H1 (cell line): ENCODE measurements around the gene BRIP1. TPM values are rescaled to one million over a fixed set of nuclear protein-coding genes. Genes with fewer than 3 reads are reported as not detected.

Experiments used
- CTCF ChIA-PET: fragments of 300-600 bp; sonication (Branson Sonifier 250); formaldehyde crosslinking; loops from one replicate; lab custom pipeline; 2021; ENCODE audit not compliant: partially characterized antibody; lab: Charles Lee
- POLR2A ChIA-PET: fragments of 300-600 bp; sonication (Branson Sonifier 250); formaldehyde crosslinking; loops from one replicate; lab custom pipeline; 2021; ENCODE audit warnings: inconsistent platforms; ENCODE audit not compliant: partially characterized antibody; lab: Charles Lee
- DNase-seq, 2 experiments: peaks; one replicate each; pipeline versions ENCODE4 v3.0.0 to v3.0.0-alpha.2; 2010 to 2022; ENCODE audit warnings: low spot score in 2 of 2, low read depth in 1 of 2, mixed read lengths in 1 of 2
- FAIRE-seq: peaks from 2 replicates; lab custom pipeline; 2011; peaks lifted over from hg19 to GRCh38; lab: Jason Lieb, UNC
- H2AFZ ChIP-seq: 2 replicates; pipeline ENCODE4 v1.8.1; 2012; ENCODE audit warnings: low read length, inconsistent platforms
- H2AK5ac ChIP-seq: 2 replicates; pipeline ENCODE4 v1.6.1; 2013; ENCODE audit warnings: low read depth, low read length
- H2BK120ac ChIP-seq: replicated peaks from 2 replicates; pipeline ENCODE3; 2013; ENCODE audit warnings: low read depth, low read length, inconsistent platforms
- H2BK12ac ChIP-seq: 2 replicates; pipeline ENCODE4 v1.6.1; 2013; ENCODE audit warnings: low read depth, low read length
- H2BK15ac ChIP-seq: 2 replicates; pipeline ENCODE4 v1.6.1; 2013; ENCODE audit warnings: low read length
- H2BK20ac ChIP-seq: 2 replicates; pipeline ENCODE4 v1.6.1; 2013; ENCODE audit warnings: low read length
- H2BK5ac ChIP-seq: 2 replicates; pipeline ENCODE4 v1.6.1; 2013; ENCODE audit warnings: low read depth, low read length
- H3K14ac ChIP-seq: 2 replicates; pipeline ENCODE4 v1.6.1; 2013; ENCODE audit warnings: inconsistent platforms; ENCODE audit not compliant: insufficient read length
- H3K18ac ChIP-seq: 2 replicates; pipeline ENCODE4 v1.6.1; 2013; ENCODE audit warnings: low read length; ENCODE audit errors: extremely low read depth
- H3K23ac ChIP-seq: 2 replicates; pipeline ENCODE4 v1.6.1; 2013; ENCODE audit warnings: inconsistent platforms; ENCODE audit not compliant: insufficient read length
- H3K23me2 ChIP-seq: 2 replicates; pipeline ENCODE4 v1.6.1; 2013; ENCODE audit warnings: low read depth, low read length
- H3K27ac ChIP-seq: 2 replicates; pipeline ENCODE4 v1.6.1; 2011; ENCODE audit warnings: low read depth, low read length, inconsistent platforms
- H3K27me3 ChIP-seq, 4 experiments: replicated peaks in 1 of 4; 1 replicate in 1 of 4; 2 replicates in 3 of 4; pipeline versions ENCODE4 v1.6.1 to v1.8.1; 2011 to 2013; ENCODE audit warnings: low read length in 3 of 4, mild to moderate bottlenecking in 3 of 4, inconsistent platforms in 2 of 4, mixed read lengths in 2 of 4, moderate library complexity in 1 of 4; ENCODE audit not compliant: control insufficient read depth in 3 of 4, insufficient read depth in 3 of 4; ENCODE audit errors: extremely low read depth in 1 of 4
- H3K36me3 ChIP-seq, 4 experiments: 2 replicates each; pipeline versions ENCODE4 v1.6.1 to v1.8.1; 2011 to 2013; ENCODE audit warnings: mild to moderate bottlenecking in 4 of 4, low read length in 3 of 4, moderate library complexity in 2 of 4, control low read depth in 1 of 4, inconsistent platforms in 1 of 4; ENCODE audit not compliant: insufficient read depth in 4 of 4, control insufficient read depth in 2 of 4
- H3K4ac ChIP-seq: replicated peaks from 2 replicates; pipeline ENCODE3; 2013; ENCODE audit warnings: low read length, low read depth, mixed read lengths, inconsistent platforms; ENCODE audit not compliant: insufficient read length
- H3K4me1 ChIP-seq, 4 experiments: replicated peaks in 1 of 4; 1 replicate in 1 of 4; 2 replicates in 3 of 4; pipeline versions ENCODE4 v1.6.1 to v1.8.1; 2011 to 2013; ENCODE audit warnings: low read length in 3 of 4, inconsistent platforms in 2 of 4, mixed read lengths in 1 of 4; ENCODE audit not compliant: insufficient read depth in 4 of 4, control insufficient read depth in 3 of 4
- H3K4me2 ChIP-seq, 2 experiments: 2 replicates each; pipeline versions ENCODE4 v1.6.1 to v1.8.1; 2011 to 2013; ENCODE audit warnings: low read depth in 2 of 2, low read length in 2 of 2, control low read depth in 1 of 2, inconsistent platforms in 1 of 2, mild to moderate bottlenecking in 1 of 2; ENCODE audit not compliant: insufficient read depth in 1 of 2
- H3K4me3 ChIP-seq, 4 experiments: fragments of 200-600, 300-600 bp in 1 of 4; sonication (generic), shearing (Covaris generic), sonication (Bioruptor Twin) in 1 of 4; 2 replicates each; pipeline versions ENCODE4 v1.5.1 to v1.8.1; 2011 to 2016; ENCODE audit warnings: low read length in 4 of 4, low read depth in 3 of 4, control low read depth in 2 of 4, inconsistent platforms in 2 of 4, mild to moderate bottlenecking in 2 of 4, mixed read lengths in 1 of 4, moderate library complexity in 1 of 4; ENCODE audit not compliant: insufficient read depth in 2 of 4; ENCODE audit errors: extremely low read depth in 1 of 4
- H3K56ac ChIP-seq: replicated peaks from 2 replicates; pipeline ENCODE3; 2013; ENCODE audit warnings: low read depth, mild to moderate bottlenecking, mixed read lengths, low read length, inconsistent platforms; ENCODE audit not compliant: insufficient read length
- H3K79me1 ChIP-seq: 2 replicates; pipeline ENCODE4 v1.6.1; 2013; ENCODE audit warnings: low read depth, low read length, control low read depth
- H3K79me2 ChIP-seq, 2 experiments: 2 replicates each; pipeline versions ENCODE4 v1.6.1 to v1.8.1; 2012 to 2013; ENCODE audit warnings: low read length in 2 of 2, mild to moderate bottlenecking in 2 of 2, inconsistent platforms in 1 of 2; ENCODE audit not compliant: insufficient read depth in 2 of 2, control insufficient read depth in 1 of 2
- H3K9ac ChIP-seq, 4 experiments: replicated peaks in 1 of 4; 1 replicate in 1 of 4; 2 replicates in 3 of 4; pipeline versions ENCODE4 v1.6.1 to v1.8.1; 2011 to 2013; ENCODE audit warnings: low read depth in 3 of 4, low read length in 3 of 4, control low read depth in 2 of 4, mild to moderate bottlenecking in 2 of 4, moderate library complexity in 2 of 4, inconsistent platforms in 1 of 4; ENCODE audit errors: extremely low read depth in 1 of 4
- H3K9me3 ChIP-seq, 2 experiments: 2 replicates each; pipeline versions ENCODE4 v1.6.1 to v1.8.1; 2012 to 2013; ENCODE audit warnings: mild to moderate bottlenecking in 2 of 2, moderate library complexity in 2 of 2, control low read depth in 1 of 2, inconsistent platforms in 1 of 2, low read depth in 1 of 2, low read length in 1 of 2, mixed read lengths in 1 of 2; ENCODE audit not compliant: insufficient read depth in 2 of 2
- H4K20me1 ChIP-seq, 2 experiments: replicated peaks in 1 of 2; 2 replicates each; pipeline versions ENCODE3 to v1.8.1; 2011 to 2013; ENCODE audit warnings: inconsistent platforms in 2 of 2, low read length in 2 of 2, mild to moderate bottlenecking in 1 of 2; ENCODE audit not compliant: insufficient read depth in 2 of 2, control insufficient read depth in 1 of 2
- H4K5ac ChIP-seq: 2 replicates; pipeline ENCODE4 v1.6.1; 2013; ENCODE audit warnings: low read length, low read depth, mixed read lengths, inconsistent platforms; ENCODE audit not compliant: insufficient read length
- H4K8ac ChIP-seq: 2 replicates; pipeline ENCODE4 v1.8.0; 2013; ENCODE audit warnings: mild to moderate bottlenecking, moderate library complexity, low read length, inconsistent platforms; ENCODE audit not compliant: insufficient read depth; ENCODE audit errors: extremely low read depth
- H4K91ac ChIP-seq: replicated peaks from 2 replicates; pipeline ENCODE3; 2013; ENCODE audit warnings: low read length, mixed read lengths, inconsistent platforms; ENCODE audit not compliant: insufficient read length
- BCL11A ChIP-seq, 2 experiments: IDR thresholded peaks; one replicate each; pipeline ENCODE4 v1.6.1; 2011; ENCODE audit warnings: low read depth in 2 of 2, low read length in 2 of 2, mild to moderate bottlenecking in 2 of 2
- GABPA ChIP-seq: IDR thresholded peaks from 2 replicates; pipeline ENCODE4 v1.6.1; 2011; ENCODE audit warnings: mild to moderate bottlenecking, low read length, moderate library complexity, borderline replicate concordance; ENCODE audit not compliant: insufficient read depth
- JUND ChIP-seq: IDR thresholded peaks from 2 replicates; pipeline ENCODE4 v1.6.1; 2011; ENCODE audit warnings: mild to moderate bottlenecking, improper control_type of control experiment, low read length
- KDM4A ChIP-seq: IDR thresholded peaks from one replicate; pipeline ENCODE4 v1.7.1; 2012; ENCODE audit warnings: low read depth, mild to moderate bottlenecking, moderate library complexity, low read length, inconsistent platforms; ENCODE audit not compliant: severe bottlenecking
- POLR2A ChIP-seq, 2 experiments: IDR thresholded peaks; 1 replicate in 1 of 2; 2 replicates in 1 of 2; pipeline ENCODE4 v1.6.1; 2011; ENCODE audit warnings: low read depth in 2 of 2, low read length in 2 of 2, mild to moderate bottlenecking in 2 of 2; ENCODE audit errors: control extremely low read depth in 1 of 2
- POU5F1 ChIP-seq: IDR thresholded peaks from 2 replicates; pipeline ENCODE4 v1.6.1; 2011; ENCODE audit warnings: low read depth, mild to moderate bottlenecking, low read length, moderate library complexity
- SUZ12 ChIP-seq: fragments of 200-600 bp; sonication (generic); IDR thresholded peaks from 2 replicates; pipeline ENCODE4 v1.6.1; 2012; ENCODE audit warnings: mild to moderate bottlenecking, inconsistent platforms, low read length, moderate library complexity, mixed read lengths
- TAF1 ChIP-seq: IDR thresholded peaks from 2 replicates; pipeline ENCODE4 v1.6.1; 2011; ENCODE audit warnings: mild to moderate bottlenecking, low read depth, low read length
- TAF7 ChIP-seq: optimal IDR thresholded peaks from 2 replicates; pipeline ENCODE3; 2011; ENCODE audit warnings: low read depth, mild to moderate bottlenecking, inconsistent platforms, low read length, moderate library complexity, borderline replicate concordance
- WGBS, 2 experiments: shearing (Covaris generic) in 1 of 2; methylation state at CpG; one replicate each; pipeline versions ENCODE4 v1.1.6 to v1.1.7; 2013 to 2015; ENCODE audit warnings: low lambda C conversion rate in 2 of 2, mixed read lengths in 2 of 2, inconsistent platforms in 1 of 2, low coverage in 1 of 2, missing lambda C conversion rate in 1 of 2; ENCODE audit not compliant: insufficient replicate concordance in 2 of 2, insufficient coverage in 1 of 2, insufficient read length in 1 of 2; ENCODE audit errors: extremely low coverage in 1 of 2, missing lambda C conversion rate in 1 of 2; 5-methylcytosine and 5-hydroxymethylcytosine counted together
- polyA plus RNA-seq, 7 experiments: library from polyadenylated mRNA; depleted of rRNA in 3 of 7; stranded (reverse) in 5 of 7; unstranded in 2 of 7; fragments of >200 nt in 5 of 7; fragments of 200-250 nt in 2 of 7; gene quantifications; 1 replicate in 5 of 7; 2 replicates in 1 of 7; 4 replicates in 1 of 7; pipeline versions ENCODE4 v1.2.1 to v1.2.3, GENCODE V29; 2011 to 2013; ENCODE audit warnings: missing spikeins in 2 of 7, mixed read lengths in 2 of 7
- total RNA-seq: library from RNA; stranded (reverse); fragmentation: NEBNext Ultra II Directional; extraction: Animal tissue kit (Norgen Biotek cat#: 25700); gene quantifications from 2 replicates; pipeline ENCODE4 v1.2.1, GENCODE V29; 2021
- TF ChIP-seq, protein P1 (sequence below): IDR thresholded peaks from 2 replicates; pipeline ENCODE4 v1.6.1; 2012; ENCODE audit warnings: low read length, inconsistent platforms

BRIP1 gene
- total and polyA plus RNA-seq, 2 of the 8 experiments (the other 6 are each of a cell fraction or from before 2014, with no cell fraction given), result 5.8 to 19.2 TPM

DNA sequence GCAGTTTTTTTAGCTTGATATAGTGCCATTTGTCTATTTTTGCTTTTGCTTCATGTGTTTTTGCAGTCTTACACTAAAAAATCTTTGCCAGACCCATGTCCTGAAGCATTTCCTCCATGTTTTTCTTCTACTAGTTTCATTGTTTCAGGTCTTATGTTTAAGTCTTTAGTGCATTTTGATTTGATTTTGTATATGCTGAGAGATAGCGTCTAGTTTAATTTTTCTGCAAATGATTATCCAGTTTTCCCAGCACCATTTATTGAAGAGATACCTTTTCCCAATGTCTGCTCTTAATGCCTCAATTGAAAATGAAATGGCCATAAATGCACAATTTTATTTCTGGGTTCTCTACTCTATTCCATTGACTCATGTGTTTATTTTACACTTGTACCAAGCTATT lies 231.5 kb downstream of the BRIP1 start:
- no peaks in the 10 kb centered on the region for H3K36me3 ChIP-seq
- no peak overlapping the region for H3K14ac ChIP-seq
- H2BK15ac ChIP-seq, result no peak overlapping the region
- H4K20me1 ChIP-seq, result no peaks in the 10 kb centered on the region
- H3K27ac ChIP-seq, result no peak overlapping the region
- no peaks in the 10 kb centered on the region for H3K79me1 ChIP-seq
- H2BK5ac ChIP-seq, result no peak overlapping the region
- no peak overlapping the region for H3K4me3 ChIP-seq
- no peak for FAIRE-seq
- ChIA-PET CTCF (interaction anchor here (1.4 kb wide), 1 partner anchor 219 kb away, joined by 4 read pairs; no protein-coding TSS in a partner anchor), POLR2A (no interaction called here)
- no peak overlapping the region for H4K8ac ChIP-seq
- no peak overlapping the region for H3K56ac ChIP-seq
- 84% methylated on average over 1 of the region's 1 CpG; no CpG with 5 or more reads in 1 of the 2 experiments for WGBS, 2 experiments
- H3K23ac ChIP-seq, result no peak overlapping the region
- no peaks in the 10 kb centered on the region for H3K9me3 ChIP-seq
- no peak for DNase-seq
- H3K27me3 ChIP-seq, result no peaks in the 10 kb centered on the region
- no peak overlapping the region for H2AK5ac ChIP-seq
- no peak overlapping the region for H3K9ac ChIP-seq
- H2AFZ ChIP-seq, result no peak overlapping the region
- no peaks in the 10 kb centered on the region; a peak in 1 of 7 replicates for H3K4me1 ChIP-seq
- no peaks in the 10 kb centered on the region for H3K23me2 ChIP-seq
- no peak overlapping the region for H4K5ac ChIP-seq
- no peak overlapping the region for H2BK12ac ChIP-seq
- no peak overlapping the region for H3K18ac ChIP-seq
- no peak overlapping the region for H3K4me2 ChIP-seq
- H4K91ac ChIP-seq, result no peak overlapping the region
- no peaks in the 10 kb centered on the region for H3K79me2 ChIP-seq
- H2BK20ac ChIP-seq, result no peak overlapping the region
- no peak overlapping the region for H2BK120ac ChIP-seq
- no peak overlapping the region for H3K4ac ChIP-seq
- no peak for TF ChIP-seq KDM4A
- no peak for TF ChIP-seq BCL11A (IDR thresholded peaks at IDR 0.05; ENCODE audit: low read depth in 2 of 2, low read length in 2 of 2)
- TF ChIP-seq GABPA, result no peak
- no peak for TF ChIP-seq SUZ12
- no peak for TF ChIP-seq POU5F1
- TF ChIP-seq, protein P1, sequence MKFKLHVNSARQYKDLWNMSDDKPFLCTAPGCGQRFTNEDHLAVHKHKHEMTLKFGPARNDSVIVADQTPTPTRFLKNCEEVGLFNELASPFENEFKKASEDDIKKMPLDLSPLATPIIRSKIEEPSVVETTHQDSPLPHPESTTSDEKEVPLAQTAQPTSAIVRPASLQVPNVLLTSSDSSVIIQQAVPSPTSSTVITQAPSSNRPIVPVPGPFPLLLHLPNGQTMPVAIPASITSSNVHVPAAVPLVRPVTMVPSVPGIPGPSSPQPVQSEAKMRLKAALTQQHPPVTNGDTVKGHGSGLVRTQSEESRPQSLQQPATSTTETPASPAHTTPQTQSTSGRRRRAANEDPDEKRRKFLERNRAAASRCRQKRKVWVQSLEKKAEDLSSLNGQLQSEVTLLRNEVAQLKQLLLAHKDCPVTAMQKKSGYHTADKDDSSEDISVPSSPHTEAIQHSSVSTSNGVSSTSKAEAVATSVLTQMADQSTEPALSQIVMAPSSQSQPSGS, result no peak
- no peak for TF ChIP-seq POLR2A (IDR thresholded peaks at IDR 0.05; ENCODE audit: control extremely low read depth in 1 of 2, low read depth in 2 of 2, low read length in 2 of 2)
- TF ChIP-seq TAF1, result no peak
- TF ChIP-seq TAF7, result no peak
- TF ChIP-seq JUND, result no peak
